ENCODE data around the gene ERC2.

The ERC2 gene

GRCh38 chr3:55480911-55481743, 987.1 kb downstream of the ERC2 start:
- peak in 1 of 2 donors; percentile 18 for DNase-seq

DNA sequence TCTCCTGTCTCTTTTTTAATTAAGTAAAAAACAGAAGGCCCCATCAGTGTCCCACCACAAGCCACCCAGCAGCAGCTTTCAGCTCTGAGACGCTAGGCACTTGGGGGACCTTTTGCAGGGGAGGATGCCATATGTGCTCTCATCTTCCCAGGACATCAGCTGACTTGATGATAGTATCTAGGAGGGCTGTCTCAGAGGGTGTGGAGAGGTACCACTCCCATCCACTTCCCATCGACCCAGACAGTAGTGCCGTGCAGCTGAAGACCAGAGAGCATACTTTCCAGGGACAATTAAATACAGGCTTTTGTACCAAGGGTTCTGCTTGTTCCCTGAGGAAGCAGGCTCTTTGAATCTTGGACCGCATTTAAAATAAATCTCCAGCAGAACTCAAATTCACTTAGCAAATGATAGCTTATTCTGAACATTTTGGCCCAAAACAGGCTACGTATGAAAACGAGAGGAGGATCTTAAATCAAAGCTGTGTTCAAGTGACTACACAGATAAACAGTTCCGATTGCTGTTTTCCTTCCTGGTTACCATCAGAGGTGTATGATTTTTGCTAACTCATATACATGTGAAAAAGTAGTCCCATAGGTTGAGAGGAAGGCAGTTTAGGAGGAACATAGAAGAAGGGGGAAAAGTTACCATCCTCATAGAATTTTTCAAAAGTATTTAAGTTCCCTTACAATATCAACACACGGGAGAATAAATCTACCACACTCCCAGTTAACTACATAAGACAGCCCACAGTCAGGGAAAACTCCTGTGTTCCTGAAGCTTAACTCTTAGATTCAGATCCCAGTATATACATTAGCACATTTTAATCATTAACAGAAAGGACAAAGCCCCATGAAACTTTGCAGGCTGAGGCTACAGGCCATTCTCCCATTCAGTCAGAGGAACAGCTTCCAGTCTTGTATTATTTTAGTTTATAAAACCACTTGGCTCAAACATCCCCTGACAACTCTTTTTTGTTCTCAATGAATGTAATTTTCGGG, 990.7 kb downstream of the ERC2 start:
- DNase-seq = no peak

DNA sequence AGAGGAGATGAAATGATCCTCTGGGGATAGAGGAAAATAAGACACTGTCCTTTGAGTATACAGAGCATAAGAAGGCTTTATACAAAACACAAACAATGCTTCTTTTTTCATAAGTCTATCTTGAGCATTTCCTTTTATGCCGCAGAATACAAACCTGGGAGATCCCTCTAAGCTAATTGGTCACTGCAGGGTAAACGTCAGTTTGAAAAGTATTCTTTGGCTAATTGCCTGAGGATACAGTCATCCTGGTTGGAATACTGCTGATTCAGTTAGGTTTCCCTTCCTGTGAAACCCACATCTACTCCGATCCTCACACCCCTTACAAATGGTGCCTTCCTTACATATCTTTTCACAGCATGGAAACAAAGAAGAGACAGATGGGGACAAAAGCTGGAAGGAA, 991.8 kb downstream of the ERC2 start:
- no peak for DNase-seq

DNA sequence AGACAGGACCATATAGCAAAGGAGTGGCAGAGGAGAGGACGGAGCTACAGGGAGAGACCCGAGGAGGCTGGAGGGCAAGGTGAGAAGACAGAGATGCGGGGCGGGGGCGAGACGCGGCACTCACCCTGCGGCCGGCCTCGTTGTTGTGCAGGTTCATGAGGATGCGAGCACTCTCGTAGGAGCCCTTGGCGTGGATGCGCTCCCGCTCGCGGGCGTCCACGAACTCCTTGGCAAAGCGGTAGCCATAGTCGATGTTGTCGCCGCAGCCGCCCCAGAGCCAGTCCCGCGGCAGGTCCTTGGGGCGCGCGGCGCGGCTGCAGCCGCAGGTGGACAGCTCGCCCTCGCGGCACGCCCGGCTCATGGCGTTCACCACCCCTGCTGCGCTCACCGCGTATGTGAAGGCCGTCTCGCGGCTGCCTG, 994.0 kb downstream of the ERC2 start:
- DNase-seq = no peak

DNA sequence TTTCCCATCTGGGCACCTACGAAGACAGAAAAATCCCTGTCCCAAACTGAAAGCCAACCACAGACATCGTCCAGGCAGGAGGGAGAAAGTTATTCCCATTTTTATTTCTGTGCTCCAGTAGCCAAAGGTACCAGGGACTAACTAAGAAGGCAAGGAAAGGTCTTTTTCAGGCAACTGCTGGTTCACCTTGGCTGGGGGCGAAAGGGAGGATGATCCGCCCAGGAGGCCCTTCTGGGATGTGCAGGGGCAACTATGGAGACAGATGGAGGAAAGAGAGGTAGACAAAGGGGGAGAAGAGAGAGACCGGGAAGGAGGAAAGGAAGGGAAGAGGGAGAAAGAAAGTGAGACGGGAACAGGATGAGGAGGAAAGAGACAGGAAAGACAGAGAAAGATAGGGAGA, 994.5 kb downstream of the ERC2 start:
- DNase-seq = no peak

- no peak for DNase-seq
These were observed 996.6 kb downstream of the ERC2 start for GRCh38 chr3:55471522-55472280.

- no peak for DNase-seq
These were observed 997.2 kb downstream of the ERC2 start for GRCh38 chr3:55471084-55471483.

GRCh38 chr3:55469957-55470526, 998.2 kb downstream of the ERC2 start:
- DNase-seq = no peak

DNA sequence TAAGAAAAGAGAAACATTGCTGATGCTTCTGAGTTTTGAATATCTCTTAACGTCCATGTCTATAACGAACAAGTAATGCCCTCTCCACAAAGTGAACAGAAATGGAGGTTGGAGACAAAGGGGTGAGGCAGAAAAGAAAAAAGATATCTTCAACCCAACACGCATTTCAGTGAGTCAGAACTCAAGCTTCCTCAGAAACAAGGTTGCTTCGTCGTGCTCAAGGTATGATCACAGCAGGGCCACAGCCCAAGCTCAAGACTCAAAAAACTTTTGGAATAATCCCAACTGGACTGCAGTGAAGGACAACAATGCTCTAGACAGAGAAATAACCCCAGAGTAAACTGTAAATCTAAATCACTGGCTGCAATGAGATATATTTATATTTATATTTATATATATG, 1000.0 kb downstream of the ERC2 start:
- no peak for DNase-seq

GRCh38 chr3:55467099-55467498, 1001.2 kb downstream of the ERC2 start:
- DNase-seq = no peak

DNA sequence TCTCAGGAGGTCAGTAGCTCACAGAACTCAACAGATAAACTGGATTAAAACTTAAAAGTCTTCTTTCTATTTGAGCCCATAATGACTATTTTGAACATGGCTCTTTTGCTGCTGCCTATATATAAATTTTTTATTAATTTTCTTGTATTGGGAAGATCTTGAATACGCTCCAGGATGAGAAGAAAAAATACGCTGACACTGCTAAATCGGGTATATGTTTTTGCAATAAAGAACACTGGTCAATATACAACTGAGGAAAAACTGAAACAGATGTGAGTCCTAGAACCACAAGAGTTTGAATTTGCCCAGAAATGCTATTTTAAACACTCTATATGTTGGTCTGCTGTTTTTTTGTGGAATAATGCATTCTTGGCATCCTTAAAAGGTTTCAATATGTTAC, 1001.7 kb downstream of the ERC2 start:
- DNase-seq = no peak

- no peak for DNase-seq
These were observed 1006.4 kb downstream of the ERC2 start for GRCh38 chr3:55461896-55462295.

GRCh38 chr3:55459838-55460237, 1008.4 kb downstream of the ERC2 start:
- DNase-seq = no peak

All from hippocampal formation (tissue), 2 donors.